ENCODE results near the gene GNA12.

GNA12 gene

DNA sequence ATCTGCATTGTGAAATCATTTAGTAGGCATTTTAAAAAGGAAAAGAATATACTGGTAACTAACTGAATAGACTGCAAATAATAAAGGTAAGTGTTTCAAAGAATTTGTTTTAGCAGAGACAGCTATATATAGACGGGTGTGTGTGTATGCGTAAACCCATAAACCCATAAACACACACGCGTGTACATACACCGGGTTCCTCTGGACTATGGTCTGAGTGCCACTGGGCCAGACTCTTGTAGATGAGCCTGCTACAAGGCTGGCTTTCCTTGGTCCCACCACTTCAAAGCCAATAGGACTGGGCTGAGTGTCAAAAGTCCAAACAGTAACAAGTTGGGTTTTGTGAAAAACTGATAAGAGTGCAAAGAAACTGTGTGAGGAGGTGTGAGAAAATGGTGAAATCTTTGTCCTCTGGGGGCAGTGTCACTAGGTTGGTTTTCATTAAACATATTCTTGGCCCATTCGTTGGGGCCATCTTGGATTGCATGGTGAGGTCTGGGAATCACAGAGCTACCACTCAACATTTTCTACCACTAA is 39.8 kb downstream of the GNA12 start:
- H3K4me1 ChIP-seq (ENCODE audit: control insufficient read depth in 2 of 2, insufficient read depth in 1 of 2, low read depth in 1 of 2, low read length in 2 of 2), result peaks cover 3 to 15% of the 10 kb centered on the region in 2 donors
- H2BK5ac ChIP-seq (ENCODE audit: low read length), result no peak overlapping the region
- no peak overlapping the region for H2AFZ ChIP-seq (ENCODE audit: low read length)
- no peak overlapping the region for H3K18ac ChIP-seq (ENCODE audit: low read length)
- no peak overlapping the region for H4K91ac ChIP-seq (ENCODE audit: low read depth, low read length, poor library complexity)
- H2AK5ac ChIP-seq (ENCODE audit: low read depth, low read length), result no peak overlapping the region
- no peak overlapping the region for H3K9ac ChIP-seq (ENCODE audit: low read depth, low read length, poor library complexity)
- DNase-seq (ENCODE audit: low spot score), result no peak
- H3K27me3 ChIP-seq (ENCODE audit: control insufficient read depth in 3 of 3, insufficient read depth in 3 of 3, low read depth in 1 of 3, low read length in 3 of 3), result no peaks in the 10 kb centered on the region
- no peak overlapping the region for H2BK120ac ChIP-seq (ENCODE audit: low read depth, low read length)
- no peak overlapping the region for H2BK12ac ChIP-seq (ENCODE audit: low read length)
- no peak overlapping the region for H3K27ac ChIP-seq (replicated peaks; ENCODE audit: low read length)
- H3K79me1 ChIP-seq (ENCODE audit: low read depth, low read length), result peaks cover 2% of the 10 kb centered on the region
- no peak overlapping the region for H3K4me3 ChIP-seq (ENCODE audit: low read length in 2 of 2)
- peaks cover 0 to 3% of the 10 kb centered on the region in 2 donors for H3K9me3 ChIP-seq (replicated peaks in 1 of 2; ENCODE audit: control insufficient read depth in 2 of 2, insufficient read depth in 1 of 2, low read depth in 1 of 2, low read length in 2 of 2)
- no peak overlapping the region for H3K4me2 ChIP-seq (ENCODE audit: insufficient read depth, low read length, poor library complexity, severe bottlenecking)
- no peak overlapping the region for H3K4ac ChIP-seq (ENCODE audit: low read length)
- H2BK15ac ChIP-seq (ENCODE audit: low read length), result no peak overlapping the region
- H3K36me3 ChIP-seq (replicated peaks in 1 of 2; ENCODE audit: control insufficient read depth in 2 of 2, insufficient read depth in 2 of 2, low read length in 2 of 2), result peaks cover 0 to 1% of the 10 kb centered on the region in 2 donors
- H4K8ac ChIP-seq (ENCODE audit: low read depth, low read length), result no peak overlapping the region
- no CpG with 5 or more reads among the region's 6 CpGs for WGBS, 2 donors (ENCODE audit: extremely low coverage in 2 of 2, insufficient read length in 2 of 2, insufficient replicate concordance in 1 of 2)
- H3K14ac ChIP-seq (ENCODE audit: low read length), result no peak overlapping the region
- H3K23ac ChIP-seq (ENCODE audit: low read depth, low read length, poor library complexity), result no peak overlapping the region

DNA sequence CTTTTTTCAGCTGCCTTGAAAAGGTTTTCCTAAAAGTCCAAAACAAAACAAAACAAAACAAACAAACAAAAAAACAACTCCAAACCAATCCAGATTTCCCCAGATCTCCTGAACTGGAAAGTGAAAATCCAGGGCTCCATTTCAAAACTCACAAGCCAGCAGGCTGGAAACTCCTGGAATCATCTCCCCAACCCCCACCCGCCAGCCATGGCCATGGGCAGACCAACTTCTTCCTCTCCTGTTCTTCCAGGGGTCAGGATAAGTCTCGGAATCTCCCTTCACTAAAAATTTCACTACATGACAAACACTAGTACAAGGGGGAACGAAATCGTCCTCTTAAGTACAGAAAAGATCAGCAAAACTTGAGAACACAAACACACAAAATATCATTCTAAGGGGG is 40.4 kb downstream of the GNA12 start:
- no peak overlapping the region for H2BK15ac ChIP-seq (ENCODE audit: low read length)
- H3K18ac ChIP-seq (ENCODE audit: low read length), result no peak overlapping the region
- peaks cover 0 to 1% of the 10 kb centered on the region in 2 donors for H3K36me3 ChIP-seq (replicated peaks in 1 of 2; ENCODE audit: control insufficient read depth in 2 of 2, insufficient read depth in 2 of 2, low read length in 2 of 2)
- no peak overlapping the region for H4K8ac ChIP-seq (ENCODE audit: low read depth, low read length)
- no peaks in the 10 kb centered on the region for H3K27me3 ChIP-seq (ENCODE audit: control insufficient read depth in 3 of 3, insufficient read depth in 3 of 3, low read depth in 1 of 3, low read length in 3 of 3)
- no peak overlapping the region for H4K91ac ChIP-seq (ENCODE audit: low read depth, low read length, poor library complexity)
- no CpG with 5 or more reads among the region's 4 CpGs for WGBS, 2 donors (ENCODE audit: extremely low coverage in 2 of 2, insufficient read length in 2 of 2, insufficient replicate concordance in 1 of 2)
- H3K4ac ChIP-seq (ENCODE audit: low read length), result no peak overlapping the region
- peaks cover 3 to 15% of the 10 kb centered on the region in 2 donors for H3K4me1 ChIP-seq (ENCODE audit: control insufficient read depth in 2 of 2, insufficient read depth in 1 of 2, low read depth in 1 of 2, low read length in 2 of 2)
- peaks cover 2% of the 10 kb centered on the region for H3K79me1 ChIP-seq (ENCODE audit: low read depth, low read length)
- no peak overlapping the region for H2BK120ac ChIP-seq (ENCODE audit: low read depth, low read length)
- no peak overlapping the region for H2BK5ac ChIP-seq (ENCODE audit: low read length)
- H2AK5ac ChIP-seq (ENCODE audit: low read depth, low read length), result no peak overlapping the region
- DNase-seq (ENCODE audit: low spot score), result no peak
- no peak overlapping the region for H2AFZ ChIP-seq (ENCODE audit: low read length)
- H3K4me2 ChIP-seq (ENCODE audit: insufficient read depth, low read length, poor library complexity, severe bottlenecking), result no peak overlapping the region
- no peak overlapping the region for H2BK12ac ChIP-seq (ENCODE audit: low read length)
- no peak overlapping the region for H3K23ac ChIP-seq (ENCODE audit: low read depth, low read length, poor library complexity)
- peaks cover 0 to 3% of the 10 kb centered on the region in 2 donors for H3K9me3 ChIP-seq (replicated peaks in 1 of 2; ENCODE audit: control insufficient read depth in 2 of 2, insufficient read depth in 1 of 2, low read depth in 1 of 2, low read length in 2 of 2)
- no peak overlapping the region for H3K27ac ChIP-seq (replicated peaks; ENCODE audit: low read length)
- H3K4me3 ChIP-seq (ENCODE audit: low read length in 2 of 2), result no peak overlapping the region
- no peak overlapping the region for H3K9ac ChIP-seq (ENCODE audit: low read depth, low read length, poor library complexity)
- no peak overlapping the region for H3K14ac ChIP-seq (ENCODE audit: low read length)

DNA sequence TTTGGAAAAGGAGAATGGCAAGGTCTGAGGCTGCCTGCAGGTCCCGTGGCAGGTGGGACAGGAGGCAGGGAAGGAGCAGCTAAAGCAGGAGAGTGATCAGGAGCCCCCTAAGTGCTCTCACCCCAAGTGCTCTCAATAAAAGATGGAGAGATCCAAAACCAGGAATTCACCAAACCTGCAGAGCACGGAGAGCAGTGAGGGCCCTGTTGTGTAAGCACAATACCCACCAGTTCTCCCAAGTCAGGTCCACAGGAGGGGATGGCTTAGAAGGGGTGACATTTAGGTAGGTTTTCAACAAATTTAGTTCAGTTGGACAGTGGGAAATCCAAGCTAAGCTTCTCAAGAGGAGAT is 40.8 kb downstream of the GNA12 start:
- no peak overlapping the region for H3K4me3 ChIP-seq (ENCODE audit: low read length in 2 of 2)
- H2AK5ac ChIP-seq (ENCODE audit: low read depth, low read length), result no peak overlapping the region
- H2BK12ac ChIP-seq (ENCODE audit: low read length), result no peak overlapping the region
- peaks cover 0 to 3% of the 10 kb centered on the region in 2 donors for H3K9me3 ChIP-seq (replicated peaks in 1 of 2; ENCODE audit: control insufficient read depth in 2 of 2, insufficient read depth in 1 of 2, low read depth in 1 of 2, low read length in 2 of 2)
- peaks cover 3 to 13% of the 10 kb centered on the region in 2 donors for H3K4me1 ChIP-seq (ENCODE audit: control insufficient read depth in 2 of 2, insufficient read depth in 1 of 2, low read depth in 1 of 2, low read length in 2 of 2)
- no peak overlapping the region for H2AFZ ChIP-seq (ENCODE audit: low read length)
- H2BK15ac ChIP-seq (ENCODE audit: low read length), result no peak overlapping the region
- H3K9ac ChIP-seq (ENCODE audit: low read depth, low read length, poor library complexity), result no peak overlapping the region
- no peak overlapping the region for H2BK120ac ChIP-seq (ENCODE audit: low read depth, low read length)
- H3K79me1 ChIP-seq (ENCODE audit: low read depth, low read length), result peaks cover 2% of the 10 kb centered on the region
- no peaks in the 10 kb centered on the region for H3K27me3 ChIP-seq (ENCODE audit: control insufficient read depth in 3 of 3, insufficient read depth in 3 of 3, low read depth in 1 of 3, low read length in 3 of 3)
- no peak overlapping the region for H4K91ac ChIP-seq (ENCODE audit: low read depth, low read length, poor library complexity)
- no peak overlapping the region for H3K27ac ChIP-seq (replicated peaks; ENCODE audit: low read length)
- H3K4ac ChIP-seq (ENCODE audit: low read length), result no peak overlapping the region
- no peak for DNase-seq (ENCODE audit: low spot score)
- H2BK5ac ChIP-seq (ENCODE audit: low read length), result no peak overlapping the region
- no peaks in the 10 kb centered on the region for H3K36me3 ChIP-seq (replicated peaks in 1 of 2; ENCODE audit: control insufficient read depth in 2 of 2, insufficient read depth in 2 of 2, low read length in 2 of 2)
- H4K8ac ChIP-seq (ENCODE audit: low read depth, low read length), result no peak overlapping the region
- H3K18ac ChIP-seq (ENCODE audit: low read length), result no peak overlapping the region
- H3K14ac ChIP-seq (ENCODE audit: low read length), result no peak overlapping the region
- WGBS, 2 donors (ENCODE audit: extremely low coverage in 2 of 2, insufficient read length in 2 of 2, insufficient replicate concordance in 1 of 2), result no CpG with 5 or more reads among the region's 2 CpGs
- H3K23ac ChIP-seq (ENCODE audit: low read depth, low read length, poor library complexity), result no peak overlapping the region
- H3K4me2 ChIP-seq (ENCODE audit: insufficient read depth, low read length, poor library complexity, severe bottlenecking), result no peak overlapping the region

DNA sequence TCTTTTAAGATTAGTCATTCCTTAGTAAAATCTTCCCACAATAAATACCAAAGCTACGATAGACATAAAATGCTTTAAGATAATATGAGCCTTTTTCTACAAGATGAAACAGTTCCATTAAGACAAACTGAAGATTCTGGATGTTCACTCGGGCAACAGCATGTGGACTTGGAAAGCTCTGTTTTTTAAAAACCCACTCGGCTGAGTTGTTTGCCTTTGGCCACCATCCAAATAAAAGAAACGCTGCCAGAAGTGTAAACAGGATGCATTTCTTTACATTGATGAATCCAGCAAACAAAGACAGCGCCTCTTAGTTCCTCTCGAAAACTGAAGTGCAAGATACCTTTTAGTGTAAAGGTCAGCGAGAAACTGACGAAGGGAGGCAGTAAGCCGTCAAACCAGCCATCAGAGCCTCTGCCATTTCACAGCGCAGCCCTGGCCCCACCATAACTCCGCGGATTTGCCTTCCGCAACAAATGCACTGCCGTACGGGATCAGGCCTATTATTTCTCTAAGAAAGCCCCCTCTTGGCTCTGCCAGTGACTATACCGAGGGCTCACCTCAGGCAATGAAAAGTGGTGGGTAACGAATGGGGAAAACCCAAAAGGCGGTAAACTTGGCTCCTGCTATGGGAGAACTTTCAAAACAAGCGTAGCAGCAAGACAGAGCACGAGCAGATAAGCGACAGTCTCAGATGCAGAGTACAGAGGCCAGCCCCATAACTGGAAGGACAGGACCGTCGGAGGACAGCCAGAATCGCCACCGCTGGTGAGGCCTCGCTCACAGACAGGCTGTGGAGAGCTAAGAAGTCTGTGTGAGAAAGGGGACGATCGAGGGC is 41.4 kb downstream of the GNA12 start:
- no peak overlapping the region for H3K4me3 ChIP-seq (ENCODE audit: low read length in 2 of 2)
- peaks cover 3 to 10% of the 10 kb centered on the region in 2 donors for H3K4me1 ChIP-seq (ENCODE audit: control insufficient read depth in 2 of 2, insufficient read depth in 1 of 2, low read depth in 1 of 2, low read length in 2 of 2)
- no CpG with 5 or more reads among the region's 28 CpGs for WGBS, 2 donors (ENCODE audit: extremely low coverage in 2 of 2, insufficient read length in 2 of 2, insufficient replicate concordance in 1 of 2)

More for the DNA sequence above, 41.4 kb downstream of the GNA12 start:
- H2AK5ac ChIP-seq (ENCODE audit: low read depth, low read length), result no peak overlapping the region
- peaks cover 2% of the 10 kb centered on the region for H3K79me1 ChIP-seq (ENCODE audit: low read depth, low read length)
- no peak overlapping the region for H4K8ac ChIP-seq (ENCODE audit: low read depth, low read length)
- no peaks in the 10 kb centered on the region for H3K36me3 ChIP-seq (replicated peaks in 1 of 2; ENCODE audit: control insufficient read depth in 2 of 2, insufficient read depth in 2 of 2, low read length in 2 of 2)
- no peak for DNase-seq (ENCODE audit: low spot score)
- no peak overlapping the region for H2BK5ac ChIP-seq (ENCODE audit: low read length)
- H3K9me3 ChIP-seq (replicated peaks in 1 of 2; ENCODE audit: control insufficient read depth in 2 of 2, insufficient read depth in 1 of 2, low read depth in 1 of 2, low read length in 2 of 2), result peaks cover 0 to 3% of the 10 kb centered on the region in 2 donors
- H3K27ac ChIP-seq (replicated peaks; ENCODE audit: low read length), result no peak overlapping the region
- no peak overlapping the region for H3K14ac ChIP-seq (ENCODE audit: low read length)
- no peak overlapping the region for H3K9ac ChIP-seq (ENCODE audit: low read depth, low read length, poor library complexity)
- no peak overlapping the region for H3K18ac ChIP-seq (ENCODE audit: low read length)
- no peak overlapping the region for H2BK120ac ChIP-seq (ENCODE audit: low read depth, low read length)
- H4K91ac ChIP-seq (ENCODE audit: low read depth, low read length, poor library complexity), result no peak overlapping the region
- H2BK15ac ChIP-seq (ENCODE audit: low read length), result no peak overlapping the region
- no peak overlapping the region for H2BK12ac ChIP-seq (ENCODE audit: low read length)
- no peak overlapping the region for H3K23ac ChIP-seq (ENCODE audit: low read depth, low read length, poor library complexity)
- peak overlapping the region; percentile 13 for H3K4me2 ChIP-seq (ENCODE audit: insufficient read depth, low read length, poor library complexity, severe bottlenecking)
- no peaks in the 10 kb centered on the region for H3K27me3 ChIP-seq (ENCODE audit: control insufficient read depth in 3 of 3, insufficient read depth in 3 of 3, low read depth in 1 of 3, low read length in 3 of 3)
- no peak overlapping the region for H2AFZ ChIP-seq (ENCODE audit: low read length)
- no peak overlapping the region for H3K4ac ChIP-seq (ENCODE audit: low read length)

All from neuronal stem cell (in vitro differentiated cells).